Panc1 (cell line): ENCODE measurements around the gene NT5C2. TPM values are rescaled to one million over a fixed set of nuclear protein-coding genes. Genes with fewer than 3 reads are reported as not detected.

ENCODE experiments used
- ATAC-seq: fragments of 200-7000 bp; cut with Tn5 transposase; 2 replicates; pipeline ENCODE4 v1.9.1; 2020; ENCODE audit warnings: mild to moderate bottlenecking, moderate library complexity
- BruUV-seq: library from RNA; stranded (reverse); fragments of 400-500 nt; replicated peaks from 2 replicates; lab custom pipeline; 2021; lab: Mats Ljungman, UMichigan
- CTCF ChIA-PET: fragments of 300-600 bp; sonication (Branson Sonifier 250); formaldehyde crosslinking; loops from one replicate; lab custom pipeline; 2022; ENCODE audit warnings: antibody characterized with exemption; lab: Charles Lee
- POLR2A ChIA-PET: fragments of 300-600 bp; sonication (Branson Sonifier 250); formaldehyde crosslinking; loops from one replicate; lab custom pipeline; 2022; ENCODE audit warnings: antibody characterized with exemption; lab: Charles Lee
- DNase-seq: peaks from one replicate; pipeline ENCODE4 v3.0.0-alpha.2; 2010; ENCODE audit warnings: low read depth, low spot score
- H3K27ac ChIP-seq: 2 replicates; pipeline ENCODE4 v1.5.1; 2011; ENCODE audit warnings: mild to moderate bottlenecking, low read length, inconsistent platforms
- H3K27me3 ChIP-seq: fragments of 200-500 bp; sonication (Bioruptor generic); 2 replicates; pipeline ENCODE4 v1.6.0; 2014; ENCODE audit warnings: low read length, inconsistent platforms; ENCODE audit not compliant: control insufficient read depth, insufficient read depth
- H3K36me3 ChIP-seq: fragments of 200-500 bp; sonication (Bioruptor generic); 2 replicates; pipeline ENCODE4 v1.5.1; 2014; ENCODE audit warnings: inconsistent platforms, mild to moderate bottlenecking, low read length, moderate library complexity; ENCODE audit not compliant: control insufficient read depth, insufficient read depth
- H3K4me1 ChIP-seq: 2 replicates; pipeline ENCODE4 v1.5.1; 2011; ENCODE audit warnings: inconsistent platforms, mild to moderate bottlenecking, low read length, moderate library complexity; ENCODE audit not compliant: control insufficient read depth, insufficient read depth
- H3K4me3 ChIP-seq, 2 experiments: 2 replicates each; pipeline ENCODE4 v1.5.1; 2011 to 2012; ENCODE audit warnings: low read depth in 2 of 2, low read length in 2 of 2, mild to moderate bottlenecking in 2 of 2, inconsistent platforms in 1 of 2, moderate library complexity in 1 of 2
- H3K9me3 ChIP-seq: fragments of 200-500 bp; sonication (Bioruptor generic); 2 replicates; pipeline ENCODE4 v1.5.1; 2014; ENCODE audit warnings: low read depth, mild to moderate bottlenecking, inconsistent platforms, low read length, moderate library complexity; ENCODE audit not compliant: control insufficient read depth, insufficient read depth
- POLR2AphosphoS5 ChIP-seq: IDR thresholded peaks from 2 replicates; pipeline ENCODE4 v1.6.1; 2012; ENCODE audit warnings: mild to moderate bottlenecking, low read depth, low read length, moderate library complexity
- SIN3A ChIP-seq: IDR thresholded peaks from 2 replicates; pipeline ENCODE4 v1.6.1; 2012; ENCODE audit warnings: low read depth, mild to moderate bottlenecking, low read length, moderate library complexity, borderline replicate concordance; ENCODE audit not compliant: insufficient read depth
- TCF7L2 ChIP-seq: IDR thresholded peaks from 2 replicates; pipeline ENCODE4 v1.6.1; 2011; ENCODE audit warnings: mild to moderate bottlenecking, low read depth, low read length, inconsistent platforms
- in situ Hi-C: cut with HindIII; loops from 2 replicates; pipeline ENCODE4 v1.10.0; 2016; ENCODE audit warnings: low sequenced_read_pairs, low pct_unique_long_range_greater_than_20kb
- intact Hi-C: fragments of 100-400 bp; cut with micrococcal nuclease; formaldehyde crosslinking; loops from one replicate; pipeline ENCODE4 v1.10.0; 2022; ENCODE audit not compliant: unreplicated experiment
- total RNA-seq: library from RNA; stranded (reverse); gene quantifications from one replicate; pipeline ENCODE4 v1.2.1, GENCODE V29; 2021; ENCODE audit not compliant: unreplicated experiment
- TF ChIP-seq, protein P1 (sequence below): fragments of 450-650 bp; IDR thresholded peaks from 2 replicates; pipeline ENCODE4 v1.5.1; 2017; ENCODE audit warnings: mild to moderate bottlenecking
- TF ChIP-seq, protein P2 (sequence below), 2 experiments: IDR thresholded peaks; 2 replicates each; pipeline ENCODE4 v1.6.1; 2011 to 2012; ENCODE audit warnings: low read depth in 2 of 2, control low read depth in 1 of 2, low read length in 1 of 2, mild to moderate bottlenecking in 1 of 2, moderate library complexity in 1 of 2; ENCODE audit not compliant: insufficient read depth in 1 of 2

The NT5C2 gene
- total RNA-seq, 1 experiment from 2014 or later = 150 TPM

DNA sequence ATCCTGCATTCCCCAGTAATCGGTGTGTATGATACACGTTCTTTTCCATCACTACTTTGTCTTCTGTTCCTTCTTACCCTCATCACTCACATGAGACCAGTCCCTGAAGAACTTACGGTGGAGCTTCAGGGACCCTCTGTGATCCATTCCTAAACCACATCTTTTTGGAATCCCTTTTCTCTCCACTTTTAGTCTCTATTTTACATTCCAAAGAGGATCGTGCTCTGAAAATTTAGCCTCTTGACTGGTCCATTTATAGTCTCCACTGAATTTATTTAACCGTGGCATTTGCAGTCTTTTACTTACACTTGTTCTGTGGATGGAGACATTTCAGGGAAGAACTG is 109.1 kb downstream of the NT5C2 start:
- Histone ChIP-seq H3K4me3 (no peak overlapping the region), H3K36me3 (peaks cover 47% of the 10 kb centered on the region), H3K27ac (no peak overlapping the region), H3K9me3 (no peaks in the 10 kb centered on the region), H3K27me3 (no peaks in the 10 kb centered on the region), H3K4me1 (no peaks in the 10 kb centered on the region)
- intact Hi-C loops = no loop called here
- ATAC-seq (no peak), DNase-seq (no peak)
- BruUV-seq = no TSS peak
- TF ChIP-seq, protein P1, sequence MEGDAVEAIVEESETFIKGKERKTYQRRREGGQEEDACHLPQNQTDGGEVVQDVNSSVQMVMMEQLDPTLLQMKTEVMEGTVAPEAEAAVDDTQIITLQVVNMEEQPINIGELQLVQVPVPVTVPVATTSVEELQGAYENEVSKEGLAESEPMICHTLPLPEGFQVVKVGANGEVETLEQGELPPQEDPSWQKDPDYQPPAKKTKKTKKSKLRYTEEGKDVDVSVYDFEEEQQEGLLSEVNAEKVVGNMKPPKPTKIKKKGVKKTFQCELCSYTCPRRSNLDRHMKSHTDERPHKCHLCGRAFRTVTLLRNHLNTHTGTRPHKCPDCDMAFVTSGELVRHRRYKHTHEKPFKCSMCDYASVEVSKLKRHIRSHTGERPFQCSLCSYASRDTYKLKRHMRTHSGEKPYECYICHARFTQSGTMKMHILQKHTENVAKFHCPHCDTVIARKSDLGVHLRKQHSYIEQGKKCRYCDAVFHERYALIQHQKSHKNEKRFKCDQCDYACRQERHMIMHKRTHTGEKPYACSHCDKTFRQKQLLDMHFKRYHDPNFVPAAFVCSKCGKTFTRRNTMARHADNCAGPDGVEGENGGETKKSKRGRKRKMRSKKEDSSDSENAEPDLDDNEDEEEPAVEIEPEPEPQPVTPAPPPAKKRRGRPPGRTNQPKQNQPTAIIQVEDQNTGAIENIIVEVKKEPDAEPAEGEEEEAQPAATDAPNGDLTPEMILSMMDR = no peak
- no peak for TF ChIP-seq POLR2AphosphoS5
- TF ChIP-seq SIN3A = no peak
- no peak for TF ChIP-seq TCF7L2
- TF ChIP-seq, protein P2, sequence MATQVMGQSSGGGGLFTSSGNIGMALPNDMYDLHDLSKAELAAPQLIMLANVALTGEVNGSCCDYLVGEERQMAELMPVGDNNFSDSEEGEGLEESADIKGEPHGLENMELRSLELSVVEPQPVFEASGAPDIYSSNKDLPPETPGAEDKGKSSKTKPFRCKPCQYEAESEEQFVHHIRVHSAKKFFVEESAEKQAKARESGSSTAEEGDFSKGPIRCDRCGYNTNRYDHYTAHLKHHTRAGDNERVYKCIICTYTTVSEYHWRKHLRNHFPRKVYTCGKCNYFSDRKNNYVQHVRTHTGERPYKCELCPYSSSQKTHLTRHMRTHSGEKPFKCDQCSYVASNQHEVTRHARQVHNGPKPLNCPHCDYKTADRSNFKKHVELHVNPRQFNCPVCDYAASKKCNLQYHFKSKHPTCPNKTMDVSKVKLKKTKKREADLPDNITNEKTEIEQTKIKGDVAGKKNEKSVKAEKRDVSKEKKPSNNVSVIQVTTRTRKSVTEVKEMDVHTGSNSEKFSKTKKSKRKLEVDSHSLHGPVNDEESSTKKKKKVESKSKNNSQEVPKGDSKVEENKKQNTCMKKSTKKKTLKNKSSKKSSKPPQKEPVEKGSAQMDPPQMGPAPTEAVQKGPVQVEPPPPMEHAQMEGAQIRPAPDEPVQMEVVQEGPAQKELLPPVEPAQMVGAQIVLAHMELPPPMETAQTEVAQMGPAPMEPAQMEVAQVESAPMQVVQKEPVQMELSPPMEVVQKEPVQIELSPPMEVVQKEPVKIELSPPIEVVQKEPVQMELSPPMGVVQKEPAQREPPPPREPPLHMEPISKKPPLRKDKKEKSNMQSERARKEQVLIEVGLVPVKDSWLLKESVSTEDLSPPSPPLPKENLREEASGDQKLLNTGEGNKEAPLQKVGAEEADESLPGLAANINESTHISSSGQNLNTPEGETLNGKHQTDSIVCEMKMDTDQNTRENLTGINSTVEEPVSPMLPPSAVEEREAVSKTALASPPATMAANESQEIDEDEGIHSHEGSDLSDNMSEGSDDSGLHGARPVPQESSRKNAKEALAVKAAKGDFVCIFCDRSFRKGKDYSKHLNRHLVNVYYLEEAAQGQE (IDR thresholded peaks at IDR 0.05; ENCODE audit: insufficient read depth in 1 of 2, low read depth in 2 of 2, low read length in 1 of 2) = no peak
- ChIA-PET POLR2A (no interaction called here), CTCF (no interaction called here)
- in situ Hi-C loops = no loop called here

DNA sequence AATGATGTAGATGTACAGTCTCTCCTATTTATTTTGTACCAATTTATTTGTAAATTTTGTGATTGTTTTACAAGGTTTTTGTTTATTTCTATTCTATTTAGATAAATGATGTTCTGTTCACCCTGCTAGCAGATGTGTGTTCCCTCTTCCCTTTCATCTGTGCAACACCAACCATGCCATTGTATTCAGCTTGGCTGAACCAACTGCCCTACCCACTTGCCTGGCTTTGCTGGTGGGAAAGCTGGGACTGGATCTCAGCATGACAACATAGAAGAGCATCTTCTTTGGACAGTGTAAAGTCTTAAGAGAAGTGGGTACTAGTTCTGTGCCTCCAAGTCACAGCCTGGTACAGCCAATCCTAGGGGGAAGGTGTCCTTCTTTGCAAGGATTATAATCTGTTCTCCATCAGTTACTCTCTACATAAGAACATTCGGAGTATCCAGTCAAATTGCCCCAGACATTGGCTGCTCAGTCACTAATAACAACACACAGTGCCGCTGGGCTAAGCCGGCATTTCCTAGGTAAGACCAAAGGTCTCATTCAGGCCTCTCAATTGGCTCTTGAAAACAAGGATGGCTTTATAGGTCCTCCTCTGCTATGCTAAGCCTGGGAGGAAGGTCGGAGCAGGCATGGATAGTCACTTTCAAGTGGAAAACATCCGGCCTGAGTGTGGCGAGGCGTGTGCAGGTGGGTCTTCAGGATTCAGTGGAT is 109.7 kb downstream of the NT5C2 start:
- CTCF ChIA-PET = interaction anchor here (0.6 kb wide), 1 partner anchor 398 kb away, joined by 5 read pairs; no protein-coding TSS in a partner anchor
- TF ChIP-seq, protein P1 = no peak
- TF ChIP-seq, protein P2 (IDR thresholded peaks at IDR 0.05; ENCODE audit: insufficient read depth in 1 of 2, low read depth in 2 of 2, low read length in 1 of 2) = no peak
- TF ChIP-seq SIN3A (no peak), POLR2AphosphoS5 (no peak), TCF7L2 (no peak)
- Histone ChIP-seq H3K9me3 (no peaks in the 10 kb centered on the region), H3K4me3 (no peak overlapping the region), H3K27me3 (no peaks in the 10 kb centered on the region), H3K4me1 (no peaks in the 10 kb centered on the region), H3K36me3 (peaks cover 42% of the 10 kb centered on the region), H3K27ac (no peak overlapping the region)
- POLR2A ChIA-PET = interaction anchor here (0.6 kb wide), 2 partner anchors 34 to 235 kb away, joined by 3 read pairs; no protein-coding TSS in a partner anchor
- no peak for ATAC-seq
- intact Hi-C loops = no loop called here
- DNase-seq = no peak
- BruUV-seq = no TSS peak
- in situ Hi-C loops = no loop called here
